NCI-H1092 (cell line): ENCODE measurements around the gene SH3BP2.
"Not testable (repeated sequence)": the region's sequence is repeated elsewhere in the genome, so short reads cannot be mapped to it uniquely, and the experiment has no call there.

ENCODE experiments used
- DNase-seq: peaks from one replicate; lab custom pipeline; 2025; lab: John Stamatoyannopoulos, UW

The SH3BP2 gene

GRCh38 chr4:2762486-2763370 lies 30.2 kb upstream of the SH3BP2 start:
- DNase-seq = not testable (repeated sequence)

- no peak for DNase-seq
Observed at GRCh38 chr4:2763511-2763967, 29.3 kb upstream of the SH3BP2 start.

- DNase-seq = no peak
Observed at GRCh38 chr4:2765832-2766526, 26.9 kb upstream of the SH3BP2 start.

GRCh38 chr4:2767046-2767704 lies 25.7 kb upstream of the SH3BP2 start:
- no peak for DNase-seq

GRCh38 chr4:2767705-2768074 lies 25.2 kb upstream of the SH3BP2 start:
- DNase-seq = no peak

GRCh38 chr4:2768124-2768523 lies 24.8 kb upstream of the SH3BP2 start:
- no peak for DNase-seq

GRCh38 chr4:2768921-2769336 lies 24.0 kb upstream of the SH3BP2 start:
- no peak for DNase-seq

GRCh38 chr4:2771264-2771663 lies 21.6 kb upstream of the SH3BP2 start:
- no peak for DNase-seq

- not testable (repeated sequence) for DNase-seq
Observed at GRCh38 chr4:2780643-2781042, 12.2 kb upstream of the SH3BP2 start.

- no peak for DNase-seq
Observed at GRCh38 chr4:2781911-2782310, 11.0 kb upstream of the SH3BP2 start.

- DNase-seq = no peak
Observed at GRCh38 chr4:2783790-2784189, 9.1 kb upstream of the SH3BP2 start.

GRCh38 chr4:2785613-2786012 lies 7.3 kb upstream of the SH3BP2 start:
- no peak for DNase-seq

- no peak for DNase-seq
Observed at GRCh38 chr4:2786152-2786671, 6.7 kb upstream of the SH3BP2 start.

GRCh38 chr4:2786794-2787229 lies 6.1 kb upstream of the SH3BP2 start:
- DNase-seq = no peak

GRCh38 chr4:2787230-2788100 lies 5.4 kb upstream of the SH3BP2 start:
- no peak for DNase-seq

- no peak for DNase-seq
Observed at GRCh38 chr4:2788101-2788500, 4.8 kb upstream of the SH3BP2 start.

- no peak for DNase-seq
Observed at GRCh38 chr4:2788532-2789103, 4.3 kb upstream of the SH3BP2 start.

GRCh38 chr4:2789351-2789750 lies 3.5 kb upstream of the SH3BP2 start:
- DNase-seq = no peak

GRCh38 chr4:2789793-2790582 lies 2.9 kb upstream of the SH3BP2 start:
- no peak for DNase-seq
